ENCODE results near the gene ZC3H6. TPM values are rescaled to one million over a fixed set of nuclear protein-coding genes. Genes with fewer than 3 reads are reported as not detected.
A peak's percentile ranks its signal among the peaks of the same experiment; 100 is the strongest.

ZC3H6 gene
- total and polyA plus RNA-seq, 2 of the 13 experiments (the other 11 are each of a cell fraction or from before 2014, with no cell fraction given): 0.71 to 0.93 TPM

DNA sequence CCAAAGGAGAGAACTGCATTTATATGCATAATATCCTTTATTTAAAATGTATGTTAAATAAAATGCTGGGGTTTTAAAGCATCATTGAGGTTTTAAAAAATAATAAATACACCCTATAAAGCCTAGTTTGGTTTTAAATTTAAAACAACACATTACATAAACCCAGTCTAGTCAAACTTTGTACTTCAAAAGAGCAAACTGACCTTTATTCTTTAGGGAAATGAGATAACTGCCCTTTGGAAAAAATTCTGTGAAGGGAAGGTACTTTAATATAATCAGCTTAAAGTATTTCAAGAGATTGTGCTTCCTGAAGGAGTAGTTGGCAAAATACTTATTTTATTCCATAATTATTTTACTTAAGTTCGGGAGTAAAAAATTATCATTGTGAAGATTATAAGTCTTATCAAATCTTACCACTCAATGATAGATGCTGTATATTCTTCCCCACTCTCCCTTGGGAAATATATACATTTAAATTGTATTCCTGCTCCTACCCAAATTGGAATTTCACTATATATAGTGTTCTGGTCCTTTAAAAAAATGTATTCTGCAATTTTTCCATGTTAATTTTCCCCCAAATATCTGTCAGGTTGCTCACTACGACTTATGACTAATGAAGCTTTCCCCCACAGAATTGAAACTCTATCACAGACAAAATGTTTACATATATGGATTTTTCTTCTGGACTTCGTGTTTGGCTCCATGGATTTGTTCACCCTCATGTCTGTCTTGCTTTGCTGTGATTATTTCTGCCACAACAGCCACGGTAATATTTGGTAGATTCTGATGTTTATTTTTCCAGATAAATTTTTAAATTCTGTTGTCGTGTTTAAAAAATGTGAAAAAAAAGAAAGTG lies 42.1 kb downstream of the ZC3H6 start (continued):
- no peak for TF ChIP-seq ZHX2 (IDR thresholded peaks at IDR 0.05; ENCODE audit: low read depth)
- no peak for TF ChIP-seq ZHX2 (CRISPR knock-in tag; IDR thresholded peaks at IDR 0.05; ENCODE audit: borderline replicate concordance)
- TF ChIP-seq GFI1 (CRISPR knock-in tag; IDR thresholded peaks at IDR 0.05; ENCODE audit: borderline replicate concordance): peak; percentile 78
- no peak for TF ChIP-seq ZFP36L1 (CRISPR knock-in tag; IDR thresholded peaks at IDR 0.05)
- 0 out of 2 replicates have a peak, but pooled peaks have one; percentile 28 for TF ChIP-seq SIX4 (CRISPR knock-in tag; IDR thresholded peaks at IDR 0.05)
- TF ChIP-seq PHF21A (CRISPR knock-in tag; IDR thresholded peaks at IDR 0.05): no peak
- TF ChIP-seq NFYB (CRISPR knock-in tag; IDR thresholded peaks at IDR 0.05): no peak
- no peak for TF ChIP-seq ZNF3 (CRISPR knock-in tag; IDR thresholded peaks at IDR 0.05)
- TF ChIP-seq JUNB (CRISPR knock-in tag; IDR thresholded peaks at IDR 0.05; ENCODE audit: borderline replicate concordance): no peak
- TF ChIP-seq ZNF331 (CRISPR knock-in tag; IDR thresholded peaks at IDR 0.05): no peak
- TF ChIP-seq, protein P1, sequence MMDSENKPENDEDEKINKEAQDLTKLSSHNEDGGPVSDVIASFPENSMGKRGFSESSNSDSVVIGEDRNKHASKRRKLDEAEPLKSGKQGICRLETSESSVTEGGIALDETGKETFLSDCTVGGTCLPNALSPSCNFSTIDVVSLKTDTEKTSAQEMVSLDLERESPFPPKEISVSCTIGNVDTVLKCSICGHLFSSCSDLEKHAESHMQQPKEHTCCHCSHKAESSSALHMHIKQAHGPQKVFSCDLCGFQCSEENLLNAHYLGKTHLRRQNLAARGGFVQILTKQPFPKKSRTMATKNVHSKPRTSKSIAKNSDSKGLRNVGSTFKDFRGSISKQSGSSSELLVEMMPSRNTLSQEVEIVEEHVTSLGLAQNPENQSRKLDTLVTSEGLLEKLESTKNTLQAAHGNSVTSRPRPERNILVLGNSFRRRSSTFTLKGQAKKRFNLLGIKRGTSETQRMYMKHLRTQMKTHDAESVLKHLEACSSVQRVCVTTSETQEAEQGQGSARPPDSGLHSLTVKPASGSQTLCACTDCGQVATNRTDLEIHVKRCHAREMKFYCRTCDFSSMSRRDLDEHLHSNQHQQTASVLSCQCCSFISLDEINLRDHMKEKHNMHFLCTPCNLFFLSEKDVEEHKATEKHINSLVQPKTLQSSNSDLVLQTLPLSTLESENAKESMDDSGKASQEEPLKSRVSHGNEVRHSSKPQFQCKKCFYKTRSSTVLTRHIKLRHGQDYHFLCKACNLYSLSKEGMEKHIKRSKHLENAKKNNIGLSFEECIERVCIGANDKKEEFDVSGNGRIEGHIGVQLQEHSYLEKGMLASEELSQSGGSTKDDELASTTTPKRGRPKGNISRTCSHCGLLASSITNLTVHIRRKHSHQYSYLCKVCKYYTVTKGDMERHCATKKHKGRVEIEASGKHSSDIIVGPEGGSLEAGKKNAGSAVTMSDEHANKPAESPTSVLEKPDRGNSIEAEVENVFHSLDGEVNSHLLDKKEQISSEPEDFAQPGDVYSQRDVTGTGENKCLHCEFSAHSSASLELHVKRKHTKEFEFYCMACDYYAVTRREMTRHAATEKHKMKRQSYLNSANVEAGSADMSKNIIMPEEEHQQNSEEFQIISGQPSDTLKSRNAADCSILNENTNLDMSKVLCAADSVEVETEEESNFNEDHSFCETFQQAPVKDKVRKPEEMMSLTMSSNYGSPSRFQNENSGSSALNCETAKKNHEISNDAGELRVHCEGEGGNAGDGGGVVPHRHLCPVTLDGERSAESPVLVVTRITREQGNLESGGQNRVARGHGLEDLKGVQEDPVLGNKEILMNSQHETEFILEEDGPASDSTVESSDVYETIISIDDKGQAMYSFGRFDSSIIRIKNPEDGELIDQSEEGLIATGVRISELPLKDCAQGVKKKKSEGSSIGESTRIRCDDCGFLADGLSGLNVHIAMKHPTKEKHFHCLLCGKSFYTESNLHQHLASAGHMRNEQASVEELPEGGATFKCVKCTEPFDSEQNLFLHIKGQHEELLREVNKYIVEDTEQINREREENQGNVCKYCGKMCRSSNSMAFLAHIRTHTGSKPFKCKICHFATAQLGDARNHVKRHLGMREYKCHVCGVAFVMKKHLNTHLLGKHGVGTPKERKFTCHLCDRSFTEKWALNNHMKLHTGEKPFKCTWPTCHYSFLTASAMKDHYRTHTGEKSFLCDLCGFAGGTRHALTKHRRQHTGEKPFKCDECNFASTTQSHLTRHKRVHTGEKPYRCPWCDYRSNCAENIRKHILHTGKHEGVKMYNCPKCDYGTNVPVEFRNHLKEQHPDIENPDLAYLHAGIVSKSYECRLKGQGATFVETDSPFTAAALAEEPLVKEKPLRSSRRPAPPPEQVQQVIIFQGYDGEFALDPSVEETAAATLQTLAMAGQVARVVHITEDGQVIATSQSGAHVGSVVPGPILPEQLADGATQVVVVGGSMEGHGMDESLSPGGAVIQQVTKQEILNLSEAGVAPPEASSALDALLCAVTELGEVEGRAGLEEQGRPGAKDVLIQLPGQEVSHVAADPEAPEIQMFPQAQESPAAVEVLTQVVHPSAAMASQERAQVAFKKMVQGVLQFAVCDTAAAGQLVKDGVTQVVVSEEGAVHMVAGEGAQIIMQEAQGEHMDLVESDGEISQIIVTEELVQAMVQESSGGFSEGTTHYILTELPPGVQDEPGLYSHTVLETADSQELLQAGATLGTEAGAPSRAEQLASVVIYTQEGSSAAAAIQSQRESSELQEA (CRISPR knock-in tag; IDR thresholded peaks at IDR 0.05; ENCODE audit: not compliant biosample characterization): no peak
- peak; percentile 42 for TF ChIP-seq GATAD2A (CRISPR knock-in tag; IDR thresholded peaks at IDR 0.05)
- no peak for TF ChIP-seq ZNF766 (CRISPR knock-in tag; IDR thresholded peaks at IDR 0.05; ENCODE audit: borderline replicate concordance)
- peak; percentile 9; the same call in 1 of the 2 replicates for TF ChIP-seq HDAC1 (CRISPR knock-in tag; IDR thresholded peaks at IDR 0.05)
- TF ChIP-seq GPN1 (CRISPR knock-in tag; IDR thresholded peaks at IDR 0.05; ENCODE audit: borderline replicate concordance): no peak
- peak; percentile 7; the same call in 1 of the 2 replicates for TF ChIP-seq KDM5A (IDR thresholded peaks at IDR 0.05; ENCODE audit: borderline replicate concordance, low read length)
